NCI-H2196 treated with DMSO at 0.1 percent for 48 hours (cell line): ENCODE data around the gene SLC25A47.
"Not testable (repeated sequence)": the region's sequence is repeated elsewhere in the genome, so short reads cannot be mapped to it uniquely, and the experiment has no call there.

Experiments used
- DNase-seq: peaks from one replicate; lab custom pipeline; 2025; ENCODE audit not compliant: unreplicated experiment; lab: John Stamatoyannopoulos, UW

The SLC25A47 gene

DNA sequence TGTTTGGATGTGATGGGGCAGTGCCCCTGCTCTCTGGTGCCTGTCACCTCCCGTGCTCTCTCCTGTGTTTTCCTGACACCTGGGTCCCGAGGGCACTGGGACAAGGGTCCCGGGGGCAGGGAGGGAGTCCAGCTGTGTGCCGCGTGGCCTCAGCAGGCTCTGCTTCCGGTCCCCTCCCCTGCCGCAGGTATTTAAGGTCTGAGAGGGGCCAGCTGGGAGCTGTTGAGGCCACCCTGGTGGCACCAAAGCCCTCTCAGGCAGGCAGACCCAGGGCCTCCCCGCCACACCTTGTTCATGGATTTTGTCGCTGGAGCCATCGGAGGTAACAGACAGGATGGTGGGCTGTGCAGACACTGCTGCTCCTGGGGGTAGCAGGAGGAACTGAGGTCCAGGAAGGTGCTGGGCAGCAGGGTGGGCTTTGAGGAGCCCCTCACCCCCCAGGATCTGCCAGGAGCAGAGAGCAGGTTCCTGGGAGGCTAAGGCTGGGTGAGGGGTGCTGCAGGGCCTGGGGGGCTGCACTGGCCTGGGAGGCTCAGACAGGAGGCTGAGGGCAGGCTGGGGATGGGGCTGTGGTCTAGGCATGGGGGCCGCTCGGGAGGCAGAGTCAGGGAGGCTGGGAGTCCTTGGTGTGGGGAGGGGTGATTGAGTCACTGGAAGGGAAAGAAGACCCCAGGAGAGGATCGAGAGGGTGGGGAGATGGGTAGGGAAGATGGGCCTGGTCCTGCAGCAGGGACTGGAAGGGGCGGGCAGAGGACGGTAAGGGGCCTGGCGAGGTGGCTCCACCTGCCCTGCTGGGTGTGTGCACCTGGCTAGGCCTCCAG lies at the start of gene SLC25A47:
SLC25A47 (plus strand) TSS at position 219 of the 821 bp plus-strand sequence; CDS start at position 295, 76 bp downstream.
- DNase-seq, result no peak

- DNase-seq, result no peak
Measured at GRCh38 chr14:100274250-100274649, 48.9 kb upstream of the SLC25A47 start.

DNA sequence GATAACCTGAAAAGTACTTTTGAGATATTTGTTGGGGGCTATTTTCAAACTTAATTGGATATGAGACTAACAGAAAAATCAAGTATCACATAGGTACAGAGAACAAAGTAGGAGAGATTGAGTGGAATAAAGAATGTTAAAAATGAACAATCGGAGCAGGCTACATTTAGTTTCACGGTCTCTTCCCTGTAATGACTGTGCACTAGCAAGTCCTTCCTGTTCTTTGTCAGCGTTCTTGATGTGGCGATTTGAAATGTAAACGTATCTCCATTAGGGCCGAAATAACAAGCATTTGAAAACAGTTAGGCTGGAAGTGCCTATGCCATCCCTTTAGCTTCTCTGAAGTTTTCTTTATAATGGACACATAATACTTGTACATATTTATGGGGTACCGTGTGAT lies 47.9 kb upstream of the SLC25A47 start:
- no peak for DNase-seq

GRCh38 chr14:100278702-100279101 lies 44.4 kb upstream of the SLC25A47 start:
- DNase-seq, result no peak

DNA sequence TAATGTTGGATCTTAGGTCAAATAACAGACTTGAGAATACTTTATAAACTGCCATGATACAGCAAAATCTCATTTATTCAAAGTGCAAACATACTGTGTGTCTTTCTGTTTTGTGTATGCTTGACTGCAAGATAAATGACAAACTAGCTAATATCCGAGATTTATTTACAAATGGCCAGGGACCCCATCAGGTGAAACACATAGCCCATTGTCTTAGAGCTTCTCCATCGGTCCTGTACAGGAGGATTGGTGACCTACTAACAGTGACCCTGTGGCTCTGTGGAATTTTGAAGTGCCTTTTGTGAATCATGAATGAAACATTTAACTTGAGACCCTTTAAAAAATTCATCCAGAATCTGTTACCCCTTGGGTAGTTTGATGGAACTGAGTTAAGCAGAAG lies 44.0 kb upstream of the SLC25A47 start:
- no peak for DNase-seq

GRCh38 chr14:100279563-100279962 lies 43.6 kb upstream of the SLC25A47 start:
- DNase-seq, result no peak

GRCh38 chr14:100281286-100282082 lies 41.7 kb upstream of the SLC25A47 start:
- no peak for DNase-seq

GRCh38 chr14:100282083-100282350 lies 41.1 kb upstream of the SLC25A47 start:
- DNase-seq, result no peak

DNA sequence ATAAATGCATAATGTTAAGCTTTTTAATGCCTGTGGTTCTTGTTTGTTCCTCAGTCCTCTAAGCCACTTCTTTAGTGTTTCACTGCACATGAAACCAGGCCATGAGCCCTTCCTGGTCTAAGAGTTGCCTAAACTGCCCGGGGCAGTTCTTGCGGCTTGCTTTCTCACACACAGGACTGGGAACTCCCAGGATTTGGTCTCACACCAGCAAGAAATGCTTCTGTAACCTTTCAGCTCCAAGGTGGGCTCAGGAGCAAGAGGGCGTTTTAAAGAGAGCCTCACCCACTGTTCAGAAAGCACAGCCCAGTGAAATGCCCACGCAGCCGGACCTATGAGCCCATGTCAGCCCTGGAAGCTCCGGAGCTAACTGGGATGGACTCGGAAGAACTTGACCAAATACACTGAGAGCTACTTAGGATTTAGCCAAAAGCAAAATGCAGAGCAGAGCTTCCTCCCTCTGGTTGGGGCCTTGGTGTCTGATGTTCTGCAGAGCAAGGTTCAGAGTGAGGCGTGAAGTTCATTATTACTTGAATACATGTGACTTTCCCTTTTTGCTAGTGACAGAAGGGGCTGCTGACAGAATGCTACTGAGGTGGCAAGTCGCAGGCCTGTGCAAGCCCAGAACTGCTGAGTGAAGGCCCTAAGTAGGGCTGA lies 40.2 kb upstream of the SLC25A47 start:
- DNase-seq, result no peak

- DNase-seq, result not testable (repeated sequence)
Measured at GRCh38 chr14:100283436-100283835, 39.7 kb upstream of the SLC25A47 start.

DNA sequence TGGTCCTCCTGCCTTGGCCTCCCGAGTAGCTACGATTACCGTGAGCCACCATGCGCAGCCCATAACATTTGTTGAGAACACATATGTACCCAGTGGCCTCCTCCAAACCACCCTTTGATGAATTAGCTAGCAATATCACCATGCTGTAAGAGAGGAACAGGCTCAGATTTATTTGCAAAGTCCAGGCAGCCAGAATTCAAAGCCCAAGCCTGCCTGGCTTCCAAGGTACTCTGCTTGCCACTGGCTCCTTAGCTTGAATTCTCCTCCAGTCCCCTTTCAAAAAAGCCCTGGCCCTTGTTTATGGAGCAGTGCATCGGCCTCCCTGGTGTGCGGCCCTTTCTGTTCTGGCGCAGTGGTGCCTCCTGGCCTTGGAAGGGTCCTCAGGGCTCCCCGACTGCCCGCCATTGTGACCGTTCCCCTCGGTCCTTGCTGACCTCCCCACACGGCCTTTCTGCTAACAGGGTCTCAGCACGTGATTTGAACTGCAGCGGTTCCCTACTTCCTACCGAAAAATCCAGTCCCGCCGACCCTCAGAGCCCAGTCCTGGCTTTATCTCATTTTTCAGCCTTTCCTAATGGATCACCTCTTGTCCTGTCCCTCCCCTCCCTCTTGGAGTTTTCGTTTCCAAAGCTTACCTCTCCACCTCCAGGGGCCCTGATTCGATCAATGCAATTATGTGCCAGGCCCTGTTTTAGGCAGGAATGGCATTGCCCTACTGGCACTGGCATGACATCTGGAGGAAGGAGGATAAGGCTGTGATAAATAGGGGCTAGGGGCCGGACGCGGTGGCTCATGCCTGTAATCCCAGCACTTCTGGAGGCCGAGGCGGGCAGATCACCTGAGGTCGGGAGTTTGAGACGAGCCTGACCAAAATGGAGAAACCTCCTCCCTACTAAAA lies 38.9 kb upstream of the SLC25A47 start:
- no peak for DNase-seq

GRCh38 chr14:100285021-100285912 lies 37.9 kb upstream of the SLC25A47 start:
- no peak for DNase-seq

GRCh38 chr14:100285913-100286400 lies 37.2 kb upstream of the SLC25A47 start:
- no peak for DNase-seq

DNA sequence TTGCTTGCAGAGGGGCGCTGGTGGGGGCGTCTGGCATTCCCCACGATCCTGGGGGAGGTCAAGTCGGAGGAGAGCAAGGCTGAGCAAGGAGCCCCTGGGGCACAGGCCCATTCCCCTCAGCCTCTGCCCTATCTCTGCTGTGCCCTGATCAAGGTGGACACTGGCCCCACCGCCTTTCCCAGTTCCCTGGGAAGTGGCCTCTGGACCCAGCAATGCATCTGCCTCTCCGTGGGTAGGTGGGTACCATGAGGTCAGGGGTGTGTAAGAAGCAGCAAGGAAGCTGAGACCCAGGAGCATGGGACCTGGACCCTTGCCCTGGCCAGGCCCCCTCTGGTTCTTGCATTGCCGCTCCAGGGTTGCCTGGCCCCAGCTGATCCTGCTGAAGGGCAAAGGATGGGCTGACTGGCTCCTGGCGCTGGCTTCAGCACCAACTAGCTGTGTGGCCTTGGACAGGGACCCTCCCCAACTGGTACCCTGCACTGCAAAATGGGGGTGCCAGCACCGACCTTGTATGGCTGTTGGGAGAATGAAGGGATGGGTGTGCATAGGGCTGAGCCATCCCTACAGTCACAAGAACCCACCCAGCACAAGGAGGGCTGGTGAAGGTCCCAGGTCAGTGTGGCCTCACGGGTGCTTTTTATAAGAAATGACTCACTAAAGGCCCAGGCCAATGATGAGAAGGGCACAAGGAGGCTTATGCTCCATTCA lies 36.5 kb upstream of the SLC25A47 start:
- no peak for DNase-seq

GRCh38 chr14:100287202-100287997 lies 35.7 kb upstream of the SLC25A47 start:
- DNase-seq, result no peak

DNA sequence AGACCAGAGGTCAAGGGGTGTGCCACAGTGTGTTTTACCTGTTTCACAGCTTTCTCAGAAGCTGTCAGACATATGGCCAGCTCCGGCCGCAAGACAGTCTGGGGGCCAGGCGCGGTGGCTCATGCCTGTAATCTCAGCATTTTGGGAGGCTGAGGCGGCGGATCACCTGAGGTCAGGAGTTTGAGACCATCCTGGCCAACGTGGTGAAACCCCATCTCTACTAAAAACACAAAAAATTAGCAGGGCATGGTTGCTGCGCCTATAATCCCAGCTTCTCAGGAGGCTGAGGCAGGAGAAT lies 35.2 kb upstream of the SLC25A47 start:
- not testable (repeated sequence) for DNase-seq

DNA sequence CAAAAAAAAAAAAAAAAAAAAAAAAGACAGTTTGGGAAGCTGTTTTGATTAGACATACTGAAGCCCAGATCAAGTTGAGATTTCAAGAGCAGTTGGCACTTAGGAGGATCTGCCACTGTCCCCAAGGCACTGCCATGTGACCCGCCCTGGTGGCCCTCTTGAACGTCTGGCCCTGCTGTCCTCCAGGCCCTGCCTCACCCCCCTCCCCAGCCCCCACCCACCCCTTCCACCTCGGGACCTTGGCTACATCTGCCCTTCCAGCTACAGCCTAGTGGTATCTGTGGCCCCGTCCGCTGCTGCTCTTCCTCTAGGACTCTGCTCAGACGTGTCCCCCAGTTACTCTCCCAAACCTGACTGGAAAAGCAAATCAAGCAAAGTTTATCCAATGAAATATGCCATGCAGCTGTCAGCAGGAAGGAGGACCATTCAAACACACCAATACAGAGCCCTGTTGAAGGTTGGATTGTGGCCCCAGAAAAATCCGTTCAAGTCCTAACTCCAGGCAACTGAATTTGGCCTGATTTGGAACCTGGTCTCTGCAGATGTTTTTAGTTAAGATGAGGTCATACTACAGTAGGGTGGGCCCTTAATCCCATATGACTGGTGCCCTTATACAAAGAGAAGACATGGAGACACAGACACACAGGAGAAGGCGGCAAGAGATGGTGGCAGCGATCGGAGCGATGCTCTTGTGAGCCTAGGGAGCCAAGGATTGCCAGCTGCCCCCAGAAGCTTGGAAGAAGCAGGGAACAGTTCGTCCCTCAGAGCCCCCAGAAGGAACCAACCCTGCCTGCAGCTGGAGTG lies 34.6 kb upstream of the SLC25A47 start:
- DNase-seq, result no peak
